Measurements from ENCODE around the gene PHF2.

Gene PHF2

DNA sequence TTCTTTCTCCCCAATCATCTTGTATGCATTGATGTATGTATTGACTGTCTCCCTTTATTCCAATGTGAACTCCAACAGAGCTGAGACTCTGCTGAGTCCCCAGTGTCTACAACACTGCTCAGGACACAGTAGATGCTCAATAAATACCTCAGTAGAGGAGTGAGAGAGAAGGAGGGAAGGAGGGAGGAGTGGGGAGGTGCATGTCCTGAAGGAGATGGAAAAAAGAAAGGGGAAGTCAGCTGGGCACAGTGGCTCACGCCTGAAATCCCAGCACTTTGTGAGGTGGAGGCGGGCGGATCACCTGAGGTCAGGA lies 2.9 kb upstream of the PHF2 start:
- TF ChIP-seq, protein P1, sequence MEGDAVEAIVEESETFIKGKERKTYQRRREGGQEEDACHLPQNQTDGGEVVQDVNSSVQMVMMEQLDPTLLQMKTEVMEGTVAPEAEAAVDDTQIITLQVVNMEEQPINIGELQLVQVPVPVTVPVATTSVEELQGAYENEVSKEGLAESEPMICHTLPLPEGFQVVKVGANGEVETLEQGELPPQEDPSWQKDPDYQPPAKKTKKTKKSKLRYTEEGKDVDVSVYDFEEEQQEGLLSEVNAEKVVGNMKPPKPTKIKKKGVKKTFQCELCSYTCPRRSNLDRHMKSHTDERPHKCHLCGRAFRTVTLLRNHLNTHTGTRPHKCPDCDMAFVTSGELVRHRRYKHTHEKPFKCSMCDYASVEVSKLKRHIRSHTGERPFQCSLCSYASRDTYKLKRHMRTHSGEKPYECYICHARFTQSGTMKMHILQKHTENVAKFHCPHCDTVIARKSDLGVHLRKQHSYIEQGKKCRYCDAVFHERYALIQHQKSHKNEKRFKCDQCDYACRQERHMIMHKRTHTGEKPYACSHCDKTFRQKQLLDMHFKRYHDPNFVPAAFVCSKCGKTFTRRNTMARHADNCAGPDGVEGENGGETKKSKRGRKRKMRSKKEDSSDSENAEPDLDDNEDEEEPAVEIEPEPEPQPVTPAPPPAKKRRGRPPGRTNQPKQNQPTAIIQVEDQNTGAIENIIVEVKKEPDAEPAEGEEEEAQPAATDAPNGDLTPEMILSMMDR (IDR thresholded peaks at IDR 0.05; ENCODE audit: low read length, missing control alignments) = no peak
- no peak overlapping the region for H3K4me3 ChIP-seq (replicated peaks; ENCODE audit: low read depth, low read length)
- DNase-seq (ENCODE audit: low read depth) = no peak

DNA sequence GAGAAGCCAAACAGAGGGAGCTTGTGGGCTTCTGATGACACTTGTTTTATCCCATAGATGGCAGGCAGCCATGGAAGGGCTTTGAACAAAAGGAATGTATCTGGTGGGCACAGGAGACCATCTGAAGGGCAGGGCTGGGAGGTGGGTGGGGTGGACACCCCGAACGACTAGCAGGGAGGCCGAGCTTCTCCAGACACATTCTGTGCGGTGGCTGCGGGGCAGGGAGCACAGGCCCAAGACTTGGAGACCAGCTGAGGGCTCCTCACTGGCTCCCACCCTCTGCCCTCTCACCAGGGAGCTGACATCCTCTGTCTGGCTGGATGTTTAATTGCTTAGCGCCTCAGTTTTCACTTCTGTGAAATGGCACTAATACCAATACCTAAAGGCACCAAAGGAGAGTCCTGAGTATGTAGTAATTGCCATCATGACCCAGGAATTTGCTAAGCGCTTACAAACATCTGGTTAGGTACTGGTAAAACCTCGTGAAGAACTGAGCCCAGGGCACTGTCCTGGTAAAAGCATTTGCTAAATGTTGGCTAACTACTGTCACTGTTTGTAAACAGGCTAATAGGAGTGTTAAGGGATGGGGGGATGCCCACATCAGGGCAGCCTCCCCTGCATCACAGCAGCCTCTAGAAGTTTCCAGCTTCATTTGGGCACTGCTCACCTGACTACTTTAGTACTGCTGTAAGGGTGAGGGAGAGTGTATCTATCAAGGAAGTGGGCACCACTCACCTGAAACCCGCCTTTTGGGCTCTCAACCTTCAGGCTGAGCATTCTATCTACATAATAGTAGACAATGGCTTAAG lies 2.1 kb upstream of the PHF2 start:
- no peak for DNase-seq (ENCODE audit: low read depth)
- TF ChIP-seq, protein P1 (IDR thresholded peaks at IDR 0.05; ENCODE audit: low read length, missing control alignments) = no peak
- no peak overlapping the region for H3K4me3 ChIP-seq (replicated peaks; ENCODE audit: low read depth, low read length)

DNA sequence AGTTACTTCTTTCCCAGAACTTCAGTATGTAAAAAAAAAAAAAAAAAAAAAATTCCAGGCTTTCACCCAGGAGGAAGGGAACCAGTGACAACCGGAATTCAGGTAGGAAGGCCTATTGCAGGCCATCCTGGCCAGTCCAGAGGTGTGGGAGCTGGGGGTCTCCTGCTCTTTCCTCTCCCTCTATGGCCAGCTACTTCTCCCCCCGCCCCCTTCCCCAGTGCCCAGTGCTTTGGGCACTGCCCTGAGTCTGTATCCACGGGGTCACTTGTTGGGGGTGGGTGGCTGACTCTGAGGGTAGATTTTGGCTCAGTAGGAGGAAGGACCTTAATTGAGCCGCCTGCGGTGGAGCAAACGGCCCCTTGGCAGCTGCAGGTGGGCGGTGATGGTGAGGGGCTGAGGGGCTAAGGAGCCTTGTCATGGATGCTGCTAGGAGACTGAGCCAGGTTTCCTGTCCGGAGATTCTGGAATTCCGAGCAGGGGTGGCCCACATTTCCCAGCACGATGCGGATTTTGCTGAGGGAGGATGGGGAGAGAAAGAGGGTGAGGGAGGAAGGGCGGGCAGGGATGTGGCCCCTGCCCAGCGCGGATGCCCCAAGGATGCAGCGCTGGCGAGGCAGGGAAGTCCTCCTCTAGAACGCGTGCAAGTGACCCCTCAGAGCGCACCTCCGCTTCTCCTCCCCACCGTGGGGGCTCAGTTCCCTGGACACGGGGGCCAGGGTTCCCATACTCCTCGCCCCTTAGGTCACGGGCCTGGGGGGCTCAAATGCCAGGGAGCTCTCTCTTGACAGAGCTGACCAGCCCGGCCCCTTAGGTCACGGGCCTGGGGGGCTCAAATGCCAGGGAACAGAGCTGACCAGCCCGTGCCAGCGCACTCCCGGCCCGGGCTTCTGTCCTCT lies 1.2 kb upstream of the PHF2 start:
- no peak for DNase-seq (ENCODE audit: low read depth)
- TF ChIP-seq, protein P1 (IDR thresholded peaks at IDR 0.05; ENCODE audit: low read length, missing control alignments) = no peak
- peak overlapping the region; percentile 74 for H3K4me3 ChIP-seq (replicated peaks; ENCODE audit: low read depth, low read length)

DNA sequence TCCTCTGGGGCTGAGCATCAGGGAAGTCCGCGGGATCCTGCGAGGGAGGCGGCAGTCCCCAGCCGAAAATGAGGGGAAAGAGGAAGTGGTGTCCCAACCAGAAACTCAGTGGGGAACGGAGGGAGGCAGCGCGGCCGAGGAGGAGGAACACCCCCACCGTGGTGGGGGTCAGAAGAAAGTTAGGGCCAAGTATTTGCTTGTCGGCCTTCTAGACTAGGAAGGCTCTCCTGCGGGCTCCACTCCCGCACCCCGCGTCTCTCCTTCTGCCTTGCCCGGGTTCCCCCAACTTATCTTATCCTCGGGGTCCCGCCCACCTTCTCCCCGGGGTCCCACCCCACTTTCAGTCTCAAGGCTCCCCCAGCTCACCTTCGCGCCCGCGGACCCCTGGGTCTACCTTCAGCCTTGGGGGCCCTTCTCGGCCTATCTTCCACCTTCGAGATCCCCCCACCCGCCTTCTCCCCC lies 557 bp upstream of the PHF2 start:
- peak overlapping the region; percentile 74 for H3K4me3 ChIP-seq (replicated peaks; ENCODE audit: low read depth, low read length)
- TF ChIP-seq, protein P1 (IDR thresholded peaks at IDR 0.05; ENCODE audit: low read length, missing control alignments) = no peak
- DNase-seq (ENCODE audit: low read depth) = peak; percentile 18

DNA sequence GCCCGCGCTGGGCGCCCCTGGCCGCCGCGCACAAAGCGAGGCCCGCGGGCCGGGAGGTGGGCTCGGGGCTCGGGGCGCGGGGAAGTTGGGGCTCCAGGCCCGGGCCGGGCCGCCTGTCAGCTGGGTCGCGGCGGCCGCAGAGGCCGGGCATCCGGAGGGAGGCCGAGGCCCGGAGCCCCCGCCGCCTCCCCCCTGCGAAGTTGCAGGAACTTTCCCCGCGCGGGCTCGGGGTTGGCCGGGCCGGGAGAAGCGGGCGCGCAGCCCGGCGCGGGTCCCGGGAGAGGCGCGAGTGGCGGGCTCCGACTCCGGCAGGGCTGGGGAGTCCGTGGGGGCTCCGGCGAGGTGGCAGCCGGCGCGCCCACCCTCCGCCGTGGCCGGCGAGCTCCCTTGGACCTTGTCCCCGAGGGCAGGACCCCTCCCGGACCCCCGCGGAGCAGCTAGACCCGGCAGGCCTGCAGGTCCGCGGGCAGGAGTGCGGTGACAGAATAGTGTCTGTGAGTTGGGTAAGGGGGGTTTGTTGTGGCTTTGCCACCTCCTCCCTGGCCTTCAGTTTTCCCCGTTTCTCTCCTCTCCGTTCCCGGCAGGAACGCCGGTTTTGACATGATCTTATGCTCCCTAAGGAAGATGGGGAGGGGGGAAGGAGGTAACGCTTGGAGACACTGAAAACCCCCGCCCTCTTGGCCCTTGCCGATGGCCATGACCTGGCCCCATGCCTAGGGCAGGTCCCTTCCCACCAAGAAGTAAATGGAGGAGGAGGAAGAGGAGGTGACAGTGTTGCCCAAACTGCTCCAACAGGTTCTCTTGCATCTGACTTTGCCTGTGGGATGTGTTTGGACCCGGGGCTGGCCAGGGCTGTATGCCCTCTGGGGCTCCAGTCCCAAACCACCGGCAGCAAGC lies 942 bp downstream of the PHF2 start:
- TF ChIP-seq, protein P1 (IDR thresholded peaks at IDR 0.05; ENCODE audit: low read length, missing control alignments) = no peak
- H3K4me3 ChIP-seq (replicated peaks; ENCODE audit: low read depth, low read length) = peak overlapping the region; percentile 66
- DNase-seq (ENCODE audit: low read depth) = no peak

DNA sequence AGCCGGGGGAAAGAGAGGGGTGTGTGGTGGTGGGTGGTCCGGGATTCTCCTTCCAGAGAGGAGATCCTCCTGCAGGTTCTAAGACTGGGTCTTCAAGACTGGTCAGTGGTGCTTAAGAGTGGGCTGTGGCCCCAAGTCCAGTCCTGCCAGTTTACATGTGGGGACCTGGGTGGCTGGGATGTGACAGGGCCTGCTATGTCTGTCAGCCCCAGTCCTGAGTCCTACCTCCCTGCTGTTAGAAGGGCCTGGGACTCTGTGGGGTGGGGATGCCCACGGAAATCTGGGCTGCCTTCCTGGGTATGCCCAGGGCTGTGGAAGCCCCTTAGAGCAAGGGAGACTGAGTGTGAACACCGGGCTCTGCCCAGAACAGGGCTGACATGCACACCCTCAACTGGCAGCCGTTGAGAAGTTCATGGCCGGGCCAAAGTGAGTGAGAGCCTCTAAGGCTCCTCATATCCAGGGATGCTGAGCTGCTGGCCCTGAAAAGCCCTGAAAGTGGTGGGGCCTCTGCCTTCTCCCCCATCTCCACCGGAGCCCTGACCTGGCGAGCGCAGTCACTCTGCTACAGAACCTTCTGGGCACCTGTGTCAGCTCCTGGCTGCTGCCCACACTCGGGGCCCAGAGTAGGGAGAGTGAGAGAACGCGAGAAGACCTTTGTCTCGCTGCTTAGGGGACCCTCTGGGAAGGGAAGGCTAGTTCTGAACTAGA lies 1.7 kb downstream of the PHF2 start:
- H3K4me3 ChIP-seq (replicated peaks; ENCODE audit: low read depth, low read length) = peak overlapping the region; percentile 66
- no peak for DNase-seq (ENCODE audit: low read depth)
- TF ChIP-seq, protein P1 (IDR thresholded peaks at IDR 0.05; ENCODE audit: low read length, missing control alignments) = no peak

All from fibroblast of pulmonary artery (primary cell).